Liver (tissue), 9 donors: ENCODE data around the gene PCED1B. TPM values are rescaled to one million over a fixed set of nuclear protein-coding genes. Genes with fewer than 3 reads are reported as not detected.
A peak's percentile ranks its signal among the peaks of the same experiment; 100 is the strongest.

Experiments
- DNase-seq: peaks from one replicate; pipeline ENCODE4 v3.0.0-alpha.2; 2017; ENCODE audit warnings: low spot score
- H3K27ac ChIP-seq, 2 donors: one replicate each; pipeline ENCODE4 v1.7.0; 2013; ENCODE audit warnings: inconsistent platforms in 2 of 2, low read length in 2 of 2, control low read depth in 1 of 2, low read depth in 1 of 2, mild to moderate bottlenecking in 1 of 2
- H3K27me3 ChIP-seq, 4 donors: one replicate each; pipeline versions ENCODE4 v1.6.1 to v1.7.0; 2013; ENCODE audit warnings: low read length in 3 of 4, inconsistent platforms in 1 of 4, mild to moderate bottlenecking in 1 of 4, moderate library complexity in 1 of 4; ENCODE audit not compliant: control insufficient read depth in 4 of 4, insufficient read depth in 4 of 4
- H3K36me3 ChIP-seq, 4 donors: one replicate each; pipeline versions ENCODE4 v1.6.1 to v1.7.0; 2013; ENCODE audit warnings: low read length in 3 of 4, mild to moderate bottlenecking in 3 of 4, low read depth in 1 of 4, moderate library complexity in 1 of 4; ENCODE audit not compliant: control insufficient read depth in 4 of 4, insufficient read depth in 3 of 4
- H3K4me1 ChIP-seq, 4 donors: one replicate each; pipeline versions ENCODE4 v1.6.1 to v1.7.0; 2013; ENCODE audit warnings: low read length in 3 of 4, mild to moderate bottlenecking in 3 of 4, moderate library complexity in 1 of 4; ENCODE audit not compliant: control insufficient read depth in 4 of 4, insufficient read depth in 4 of 4
- H3K4me3 ChIP-seq, 3 donors: one replicate each; pipeline versions ENCODE4 v1.6.1 to v1.7.0; 2013; ENCODE audit warnings: low read length in 3 of 3, control low read depth in 1 of 3, low read depth in 1 of 3, mild to moderate bottlenecking in 1 of 3
- H3K9ac ChIP-seq, 2 donors: one replicate each; pipeline ENCODE4 v1.7.0; 2013; ENCODE audit warnings: low read length in 2 of 2, mild to moderate bottlenecking in 2 of 2, moderate library complexity in 2 of 2, control low read depth in 1 of 2, low read depth in 1 of 2
- H3K9me3 ChIP-seq, 4 donors: one replicate each; pipeline versions ENCODE4 v1.6.1 to v1.7.0; 2013; ENCODE audit warnings: low read length in 3 of 4; ENCODE audit not compliant: control insufficient read depth in 4 of 4
- CTCF ChIP-seq: fragments of 150-350 bp; IDR thresholded peaks from 2 replicates; pipeline ENCODE4 v1.5.1; 2017; ENCODE audit warnings: improper control_type of control experiment, low read depth, low read length; ENCODE audit not compliant: missing input control
- EGR1 ChIP-seq, 2 donors: IDR thresholded peaks; 2 replicates each; pipeline ENCODE4 v1.6.1; 2016 to 2018; ENCODE audit warnings: antibody characterized with exemption in 2 of 2, low read depth in 2 of 2
- FOXA1 ChIP-seq: IDR thresholded peaks from 2 replicates; pipeline ENCODE4 v1.6.1; 2016; ENCODE audit warnings: antibody characterized with exemption
- FOXA2 ChIP-seq: IDR thresholded peaks from 2 replicates; pipeline ENCODE4 v1.6.1; 2016; ENCODE audit warnings: antibody characterized with exemption
- GABPA ChIP-seq, 2 donors: IDR thresholded peaks in 1 of 2; conservative IDR thresholded peaks in 1 of 2; 2 replicates each; pipeline ENCODE4 v1.6.1; 2016; ENCODE audit warnings: antibody characterized with exemption in 2 of 2, mild to moderate bottlenecking in 1 of 2, moderate library complexity in 1 of 2
- HNF4A ChIP-seq, 2 donors: conservative IDR thresholded peaks; 2 replicates each; pipeline ENCODE4 v1.6.1; 2016; ENCODE audit warnings: antibody characterized with exemption in 2 of 2, mild to moderate bottlenecking in 2 of 2
- HNF4G ChIP-seq: IDR thresholded peaks from 2 replicates; pipeline ENCODE4 v1.6.1; 2016; ENCODE audit warnings: antibody characterized with exemption
- JUND ChIP-seq, 2 donors: IDR thresholded peaks; 2 replicates each; pipeline ENCODE4 v1.6.1; 2016; ENCODE audit warnings: antibody characterized with exemption in 2 of 2
- MAX ChIP-seq: IDR thresholded peaks from 2 replicates; pipeline ENCODE4 v1.6.1; 2016; ENCODE audit warnings: antibody characterized with exemption
- NR2F2 ChIP-seq: IDR thresholded peaks from 2 replicates; pipeline ENCODE4 v1.6.1; 2016; ENCODE audit warnings: antibody characterized with exemption
- RAD21 ChIP-seq, 2 donors: IDR thresholded peaks; 2 replicates each; pipeline ENCODE4 v1.6.1; 2016; ENCODE audit warnings: antibody characterized with exemption in 2 of 2, mild to moderate bottlenecking in 2 of 2
- REST ChIP-seq: IDR thresholded peaks from 2 replicates; pipeline ENCODE4 v1.6.1; 2016; ENCODE audit warnings: antibody characterized with exemption, mild to moderate bottlenecking
- RXRA ChIP-seq, 2 donors: IDR thresholded peaks; 2 replicates each; pipeline ENCODE4 v1.6.1; 2017 to 2018; ENCODE audit warnings: antibody characterized with exemption in 2 of 2, mild to moderate bottlenecking in 1 of 2
- SP1 ChIP-seq: IDR thresholded peaks from 2 replicates; pipeline ENCODE4 v1.6.1; 2018; ENCODE audit warnings: antibody characterized with exemption, mild to moderate bottlenecking
- TAF1 ChIP-seq: conservative IDR thresholded peaks from 2 replicates; pipeline ENCODE4 v1.6.1; 2016; ENCODE audit warnings: antibody characterized with exemption, mild to moderate bottlenecking
- YY1 ChIP-seq: IDR thresholded peaks from 2 replicates; pipeline ENCODE4 v1.6.1; 2016; ENCODE audit warnings: antibody characterized with exemption, mild to moderate bottlenecking
- WGBS: extraction: QIAGEN DNeasy Blood & Tissue Kit; methylation state at CpG from one replicate; pipeline ENCODE4 v1.1.7; 2013; 5-methylcytosine and 5-hydroxymethylcytosine counted together
- polyA plus RNA-seq, 2 donors: library from polyadenylated mRNA; stranded (reverse) in 1 of 2; unstranded in 1 of 2; fragments of 200-250 nt in 1 of 2; fragments of >200 nt in 1 of 2; fragmentation: Nextera tagmentation in 1 of 2; extraction: Ambion mirVana in 1 of 2; gene quantifications; one replicate each; pipeline versions ENCODE4 v1.2.1 to v1.2.3, GENCODE V29; 2013 to 2015
- total RNA-seq, 2 donors: library from RNA; depleted of rRNA; stranded (reverse); fragments of >200 nt; gene quantifications; one replicate each; pipeline ENCODE4 v1.2.3, GENCODE V29; 2014
- TF ChIP-seq, protein P1 (sequence below): IDR thresholded peaks from 2 replicates; pipeline ENCODE4 v1.6.1; 2016; ENCODE audit warnings: antibody characterized with exemption
- TF ChIP-seq, protein P2 (sequence below): IDR thresholded peaks from 2 replicates; pipeline ENCODE4 v1.6.1; 2016; ENCODE audit warnings: antibody characterized with exemption
- donor health status: healthy.
- donor health status: healthy.
- donor health status: healthy.
- donor health status: healthy.
- donor health status: healthy.

The PCED1B gene
- total and polyA plus RNA-seq, 4 donors: 0.51 to 1.8 (median 1.1) TPM

DNA sequence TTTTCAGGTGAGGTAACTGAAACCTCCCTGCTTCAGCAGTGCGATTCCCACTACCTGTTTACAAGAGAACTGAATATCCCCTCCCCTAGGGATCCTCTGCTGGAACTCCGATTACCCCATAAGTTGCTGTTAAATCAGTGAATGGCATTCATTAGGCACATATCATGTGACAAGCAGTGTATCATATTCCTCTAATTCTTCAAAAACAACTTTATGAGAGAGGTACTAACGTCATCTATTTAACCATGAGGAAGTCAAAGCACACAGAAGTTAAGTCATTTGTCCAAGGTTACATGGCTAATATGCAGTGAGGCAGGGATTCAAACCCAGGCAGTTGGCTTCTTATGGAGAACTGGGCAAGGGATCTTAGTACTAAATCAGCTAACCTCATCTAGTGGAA is 43.9 kb upstream of the PCED1B start:
- H3K27ac ChIP-seq: no peak overlapping the region
- WGBS: 87% methylated on average over 3 of the region's 3 CpGs
- no peaks in the 10 kb centered on the region for H3K9me3 ChIP-seq
- H3K36me3 ChIP-seq: no peaks in the 10 kb centered on the region
- DNase-seq: no peak
- no peak overlapping the region for H3K4me3 ChIP-seq
- no peaks in the 10 kb centered on the region for H3K27me3 ChIP-seq
- no peak overlapping the region for H3K9ac ChIP-seq
- H3K4me1 ChIP-seq: peaks cover 0 to 17% (median 8%) of the 10 kb centered on the region in 4 donors
- TF ChIP-seq RXRA (IDR thresholded peaks at IDR 0.05) (no peak), HNF4G (no peak), RAD21 (IDR thresholded peaks at IDR 0.05) (no peak), GABPA (IDR thresholded peaks at IDR 0.05 in 1 of 2, conservative IDR thresholded peaks at IDR 0.05 in 1 of 2) (no peak)

GRCh38 chr12:47038270-47038748 is 41.1 kb upstream of the PCED1B start:
- H3K27ac ChIP-seq: no peak overlapping the region
- DNase-seq: no peak
- TF ChIP-seq HNF4G (no peak), TAF1 (no peak), HNF4A (conservative IDR thresholded peaks at IDR 0.05) (no peak), REST (no peak), NR2F2 (no peak), YY1 (peak; percentile 12), JUND (IDR thresholded peaks at IDR 0.05) (peak in 1 of 2 donors; percentile 27), GABPA (IDR thresholded peaks at IDR 0.05 in 1 of 2, conservative IDR thresholded peaks at IDR 0.05 in 1 of 2) (no peak), RXRA (IDR thresholded peaks at IDR 0.05) (no peak), FOXA1 (no peak), FOXA2 (no peak), MAX (peak; percentile 14), EGR1 (IDR thresholded peaks at IDR 0.05; ENCODE audit: low read depth in 2 of 2) (peak in 1 of 2 donors; percentile 19), CTCF (no peak), SP1 (peak; percentile 69), RAD21 (IDR thresholded peaks at IDR 0.05) (peak in 1 of 2 donors; percentile 36)
- TF ChIP-seq, protein P1, sequence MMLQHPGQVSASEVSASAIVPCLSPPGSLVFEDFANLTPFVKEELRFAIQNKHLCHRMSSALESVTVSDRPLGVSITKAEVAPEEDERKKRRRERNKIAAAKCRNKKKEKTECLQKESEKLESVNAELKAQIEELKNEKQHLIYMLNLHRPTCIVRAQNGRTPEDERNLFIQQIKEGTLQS: no peak
- TF ChIP-seq, protein P2, sequence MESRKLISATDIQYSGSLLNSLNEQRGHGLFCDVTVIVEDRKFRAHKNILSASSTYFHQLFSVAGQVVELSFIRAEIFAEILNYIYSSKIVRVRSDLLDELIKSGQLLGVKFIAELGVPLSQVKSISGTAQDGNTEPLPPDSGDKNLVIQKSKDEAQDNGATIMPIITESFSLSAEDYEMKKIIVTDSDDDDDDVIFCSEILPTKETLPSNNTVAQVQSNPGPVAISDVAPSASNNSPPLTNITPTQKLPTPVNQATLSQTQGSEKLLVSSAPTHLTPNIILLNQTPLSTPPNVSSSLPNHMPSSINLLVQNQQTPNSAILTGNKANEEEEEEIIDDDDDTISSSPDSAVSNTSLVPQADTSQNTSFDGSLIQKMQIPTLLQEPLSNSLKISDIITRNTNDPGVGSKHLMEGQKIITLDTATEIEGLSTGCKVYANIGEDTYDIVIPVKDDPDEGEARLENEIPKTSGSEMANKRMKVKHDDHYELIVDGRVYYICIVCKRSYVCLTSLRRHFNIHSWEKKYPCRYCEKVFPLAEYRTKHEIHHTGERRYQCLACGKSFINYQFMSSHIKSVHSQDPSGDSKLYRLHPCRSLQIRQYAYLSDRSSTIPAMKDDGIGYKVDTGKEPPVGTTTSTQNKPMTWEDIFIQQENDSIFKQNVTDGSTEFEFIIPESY: no peak

More at GRCh38 chr12:47038270-47038748, 41.1 kb upstream of the PCED1B start:
- Histone ChIP-seq H3K27me3 (no peaks in the 10 kb centered on the region), H3K36me3 (no peaks in the 10 kb centered on the region), H3K4me1 (peaks cover 0 to 10% (median 5%) of the 10 kb centered on the region in 4 donors), H3K9ac (no peak overlapping the region), H3K4me3 (no peak overlapping the region), H3K9me3 (no peaks in the 10 kb centered on the region)
- WGBS: 79% methylated on average over 1 of the region's 1 CpG
